ENCODE measurements around the gene TEDC1. TPM values are rescaled to one million over a fixed set of nuclear protein-coding genes. Genes with fewer than 3 reads are reported as not detected.

The TEDC1 gene
- polyA plus RNA-seq, 1 of the 3 experiments (the other 2 are of a cell fraction) = 13.4 TPM

DNA sequence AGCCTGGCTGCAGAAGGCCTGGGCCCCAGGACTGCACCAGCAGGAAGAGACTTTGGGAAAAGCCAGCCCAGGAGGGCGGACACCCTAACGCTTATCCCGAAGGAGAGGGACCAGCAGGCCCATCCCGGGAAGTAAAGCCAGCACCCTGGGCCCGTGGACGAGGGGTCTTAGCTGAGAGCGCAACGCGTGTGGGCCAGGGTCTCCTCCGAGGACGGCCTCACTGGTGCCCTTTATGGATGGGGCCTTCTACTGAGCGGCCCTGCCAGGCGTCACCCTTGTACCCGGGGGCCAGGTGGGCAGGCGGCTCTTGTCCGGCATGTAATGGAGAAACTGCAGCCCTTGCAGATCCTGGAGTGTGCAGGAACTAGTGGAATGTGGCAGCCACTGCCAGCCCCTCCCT lies 14.1 kb downstream of the TEDC1 start (continued):
- TF ChIP-seq, protein P1, sequence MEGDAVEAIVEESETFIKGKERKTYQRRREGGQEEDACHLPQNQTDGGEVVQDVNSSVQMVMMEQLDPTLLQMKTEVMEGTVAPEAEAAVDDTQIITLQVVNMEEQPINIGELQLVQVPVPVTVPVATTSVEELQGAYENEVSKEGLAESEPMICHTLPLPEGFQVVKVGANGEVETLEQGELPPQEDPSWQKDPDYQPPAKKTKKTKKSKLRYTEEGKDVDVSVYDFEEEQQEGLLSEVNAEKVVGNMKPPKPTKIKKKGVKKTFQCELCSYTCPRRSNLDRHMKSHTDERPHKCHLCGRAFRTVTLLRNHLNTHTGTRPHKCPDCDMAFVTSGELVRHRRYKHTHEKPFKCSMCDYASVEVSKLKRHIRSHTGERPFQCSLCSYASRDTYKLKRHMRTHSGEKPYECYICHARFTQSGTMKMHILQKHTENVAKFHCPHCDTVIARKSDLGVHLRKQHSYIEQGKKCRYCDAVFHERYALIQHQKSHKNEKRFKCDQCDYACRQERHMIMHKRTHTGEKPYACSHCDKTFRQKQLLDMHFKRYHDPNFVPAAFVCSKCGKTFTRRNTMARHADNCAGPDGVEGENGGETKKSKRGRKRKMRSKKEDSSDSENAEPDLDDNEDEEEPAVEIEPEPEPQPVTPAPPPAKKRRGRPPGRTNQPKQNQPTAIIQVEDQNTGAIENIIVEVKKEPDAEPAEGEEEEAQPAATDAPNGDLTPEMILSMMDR (IDR thresholded peaks at IDR 0.05) = no peak
- TF ChIP-seq TEAD4 (IDR thresholded peaks at IDR 0.05; ENCODE audit: borderline replicate concordance, insufficient read depth) = no peak
- no peak for TF ChIP-seq EP300 (IDR thresholded peaks at IDR 0.05; ENCODE audit: borderline replicate concordance in 1 of 2, low read depth in 1 of 2, low read length in 1 of 2)
- no peak for TF ChIP-seq TCF12 (IDR thresholded peaks at IDR 0.05)

DNA sequence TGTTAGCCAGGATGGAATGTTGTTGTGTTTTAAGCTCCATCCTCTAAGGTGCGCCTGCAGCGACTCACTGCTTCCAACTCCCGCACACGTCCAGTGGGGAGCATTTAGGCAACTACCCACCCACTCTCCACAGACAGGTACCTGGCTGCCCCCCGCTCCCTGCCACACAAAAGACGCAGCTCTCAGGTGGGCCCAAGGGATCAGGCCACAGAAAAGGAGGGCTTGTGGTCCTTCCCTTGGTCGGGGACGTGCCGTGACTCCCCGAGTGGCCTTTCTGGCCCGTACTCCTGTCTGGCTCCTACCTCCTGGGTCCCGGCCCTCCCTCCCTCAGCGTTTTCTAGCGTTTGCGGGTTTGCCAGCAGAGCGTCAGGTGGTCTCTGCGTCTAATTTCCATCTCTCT lies 16.2 kb downstream of the TEDC1 start:
- CTCF ChIA-PET = interaction anchor here (0.9 to 1.6 kb wide), 3 partner anchors 8 to 21 kb away, joined by 4 to 6 read pairs (median 5); no protein-coding TSS in a partner anchor
- TF ChIP-seq YY1 (IDR thresholded peaks at IDR 0.05; ENCODE audit: low read depth) = no peak
- TF ChIP-seq TEAD4 (IDR thresholded peaks at IDR 0.05; ENCODE audit: borderline replicate concordance, insufficient read depth) = no peak
- no peak for TF ChIP-seq ELF1 (IDR thresholded peaks at IDR 0.05)
- no peak for TF ChIP-seq SMC3 (IDR thresholded peaks at IDR 0.05; ENCODE audit: low read depth, low read length)
- TF ChIP-seq EP300 (IDR thresholded peaks at IDR 0.05; ENCODE audit: borderline replicate concordance in 1 of 2, low read depth in 1 of 2, low read length in 1 of 2) = no peak
- no peak for TF ChIP-seq FOXM1 (IDR thresholded peaks at IDR 0.05; ENCODE audit: low read depth)
- TF ChIP-seq, protein P2, sequence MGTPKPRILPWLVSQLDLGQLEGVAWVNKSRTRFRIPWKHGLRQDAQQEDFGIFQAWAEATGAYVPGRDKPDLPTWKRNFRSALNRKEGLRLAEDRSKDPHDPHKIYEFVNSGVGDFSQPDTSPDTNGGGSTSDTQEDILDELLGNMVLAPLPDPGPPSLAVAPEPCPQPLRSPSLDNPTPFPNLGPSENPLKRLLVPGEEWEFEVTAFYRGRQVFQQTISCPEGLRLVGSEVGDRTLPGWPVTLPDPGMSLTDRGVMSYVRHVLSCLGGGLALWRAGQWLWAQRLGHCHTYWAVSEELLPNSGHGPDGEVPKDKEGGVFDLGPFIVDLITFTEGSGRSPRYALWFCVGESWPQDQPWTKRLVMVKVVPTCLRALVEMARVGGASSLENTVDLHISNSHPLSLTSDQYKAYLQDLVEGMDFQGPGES (IDR thresholded peaks at IDR 0.05; ENCODE audit: low read depth, low read length) = no peak
- TF ChIP-seq MEF2A (IDR thresholded peaks at IDR 0.05; ENCODE audit: borderline replicate concordance, low read depth) = no peak
- no peak for TF ChIP-seq TAF1 (IDR thresholded peaks at IDR 0.05; ENCODE audit: borderline replicate concordance, low read depth, low read length)
- TF ChIP-seq MXI1 (IDR thresholded peaks at IDR 0.05; ENCODE audit: low read depth, low read length) = no peak
- TF ChIP-seq EZH2phosphoT487 (IDR thresholded peaks at IDR 0.05; ENCODE audit: borderline replicate concordance, low read depth) = no peak
- no peak for TF ChIP-seq FOXJ3 (CRISPR knock-in tag; IDR thresholded peaks at IDR 0.05)
- TF ChIP-seq GABPA (IDR thresholded peaks at IDR 0.05; ENCODE audit: low read depth) = no peak

More for the DNA sequence above, 16.2 kb downstream of the TEDC1 start:
- no peak overlapping the region for H3K27ac ChIP-seq (ENCODE audit: low read depth in 2 of 2, low read length in 1 of 2)
- no peak for DNase-seq
- no peaks in the 10 kb centered on the region for H3K36me3 ChIP-seq (replicated peaks in 1 of 2; ENCODE audit: control insufficient read depth in 1 of 2, insufficient read depth in 2 of 2, low read length in 1 of 2)
- no peaks in the 10 kb centered on the region for H3K9me3 ChIP-seq
- H2AFZ ChIP-seq (ENCODE audit: low read depth) = no peak overlapping the region
- no peaks in the 10 kb centered on the region for H4K20me1 ChIP-seq (ENCODE audit: insufficient read depth)
- no peaks in the 10 kb centered on the region for H3F3A ChIP-seq (replicated peaks; ENCODE audit: insufficient read depth)
- no peak overlapping the region for H3K9ac ChIP-seq
- POLR2A ChIA-PET = no interaction called here
- no peak overlapping the region for H3K4me3 ChIP-seq (ENCODE audit: low read depth in 2 of 2, low read length in 1 of 2)
- H3K27me3 ChIP-seq (ENCODE audit: insufficient read depth) = peaks cover 27% of the 10 kb centered on the region; the same call in 1 of the 2 replicates
- WGBS (ENCODE audit: low lambda C conversion rate) = 79% methylated on average over 13 of the region's 17 CpGs
- no peak overlapping the region for H3K4me2 ChIP-seq
- H3K4me1 ChIP-seq (ENCODE audit: control insufficient read depth in 1 of 2, insufficient read depth in 2 of 2, low read depth in 1 of 2, low read length in 1 of 2) = peaks cover 0 to 9% of the 10 kb centered on the region in 2 experiments; a peak in 1 of 4 replicates
- H3K9me2 ChIP-seq = no peaks in the 10 kb centered on the region
- H3K79me2 ChIP-seq (ENCODE audit: insufficient read depth) = no peaks in the 10 kb centered on the region

Data from SK-N-SH (cell line).